ENCODE results near the gene GALNT12.

The GALNT12 gene

GRCh38 chr9:98897745-98898144, 90.3 kb downstream of the GALNT12 start:
- DNase-seq (ENCODE audit: insufficient read length, low spot score) (no peak), FAIRE-seq (no peak)

DNA sequence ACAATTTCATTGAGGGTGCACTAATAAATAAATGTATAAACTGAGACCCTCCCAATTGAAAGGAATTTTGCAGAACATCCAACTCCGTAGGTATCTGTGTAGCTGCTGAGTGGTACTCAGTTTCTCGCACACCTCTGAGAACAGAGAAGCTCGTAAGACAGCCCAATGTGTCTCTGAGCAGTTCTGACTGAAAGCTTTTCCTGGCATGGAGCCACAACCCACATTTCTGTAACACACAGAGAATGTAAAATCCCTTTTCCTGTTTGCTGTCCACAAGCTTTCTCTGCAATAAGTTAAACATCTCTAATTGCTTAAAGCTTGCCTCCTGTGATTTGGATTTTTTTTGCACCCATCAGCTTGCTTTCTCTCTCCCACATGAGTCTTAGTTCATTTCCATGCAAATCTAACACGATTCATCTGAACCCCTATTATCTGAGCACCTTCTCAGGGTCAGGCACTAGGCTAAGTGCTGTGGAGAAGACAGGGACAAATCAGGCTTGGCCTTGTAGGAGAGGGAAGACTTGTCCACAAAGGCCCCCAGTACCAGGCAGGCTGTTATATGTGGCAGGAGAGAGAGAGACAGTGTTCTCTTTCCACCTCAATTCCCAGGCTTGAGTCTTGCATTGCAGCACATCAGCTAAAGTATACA, 92.1 kb downstream of the GALNT12 start:
- FAIRE-seq (no peak), DNase-seq (ENCODE audit: insufficient read length, low spot score) (no peak)
